GM12878 (cell line): ENCODE measurements around the gene NR4A2. TPM values are rescaled to one million over a fixed set of nuclear protein-coding genes. Genes with fewer than 3 reads are reported as not detected.

Source experiments
- ATAC-seq: fragments of 200-7000 bp; cut with Tn5 transposase; 3 replicates; pipeline ENCODE4 v1.9.1; 2020; ENCODE audit warnings: mild to moderate bottlenecking, moderate library complexity
- BruUV-seq: library from RNA; stranded (reverse); fragments of 400-500 nt; replicated peaks from 2 replicates; lab custom pipeline; 2021; lab: Mats Ljungman, UMichigan
- CTCF ChIA-PET: fragments of 300-600 bp; sonication (Branson Sonifier 250); formaldehyde crosslinking; extraction: SDS; loops from one replicate; lab custom pipeline; 2021; ENCODE audit warnings: inconsistent platforms; lab: Yijun Ruan, JAX
- POLR2A ChIA-PET: fragments of 350-600 bp; formaldehyde crosslinking; extraction: SDS; loops from one replicate; lab custom pipeline; 2021; ENCODE audit warnings: inconsistent platforms; lab: Charles Lee
- RAD21 ChIA-PET: fragments of 300-600 bp; sonication (Branson Sonifier 250); formaldehyde crosslinking; loops from one replicate; lab custom pipeline; 2023; ENCODE audit warnings: antibody characterized with exemption; ENCODE audit not compliant: unreplicated experiment; lab: Charles Lee
- SMC1A ChIA-PET: fragments of 300-600 bp; sonication (Branson Sonifier 250); formaldehyde crosslinking; loops from one replicate; lab custom pipeline; 2023; ENCODE audit not compliant: unreplicated experiment, uncharacterized antibody; lab: Charles Lee
- DNase-seq: peaks from one replicate; pipeline ENCODE4 v3.0.0-alpha.2; 2011; ENCODE audit warnings: low read depth, low spot score
- FAIRE-seq: peaks from 3 replicates; lab custom pipeline; 2011; peaks lifted over from hg19 to GRCh38; lab: Jason Lieb, UNC
- H2AFZ ChIP-seq: 2 replicates; pipeline ENCODE4 v1.6.0; 2011; ENCODE audit warnings: low read depth, low read length, control low read depth; ENCODE audit not compliant: control insufficient read depth
- H3K27ac ChIP-seq: 2 replicates; pipeline ENCODE4 v1.5.1; 2011; ENCODE audit warnings: control low read depth; ENCODE audit not compliant: control insufficient read depth, insufficient read depth
- H3K27me3 ChIP-seq, 2 experiments: replicated peaks in 1 of 2; 2 replicates each; pipeline versions ENCODE4 v1.6.0 to v1.6.1; 2011; ENCODE audit warnings: low read length in 1 of 2; ENCODE audit not compliant: control insufficient read depth in 2 of 2, insufficient read depth in 2 of 2
- H3K36me3 ChIP-seq, 2 experiments: 2 replicates each; pipeline ENCODE4 v1.5.1; 2011; ENCODE audit warnings: low read length in 1 of 2; ENCODE audit not compliant: control insufficient read depth in 2 of 2, insufficient read depth in 2 of 2
- H3K4me1 ChIP-seq: 2 replicates; pipeline ENCODE4 v1.6.1; 2011; ENCODE audit warnings: mild to moderate bottlenecking, low read length, moderate library complexity, mixed read lengths; ENCODE audit not compliant: control insufficient read depth, insufficient read depth
- H3K4me2 ChIP-seq: 2 replicates; pipeline ENCODE4 v1.6.0; 2011; ENCODE audit warnings: control low read depth; ENCODE audit not compliant: control insufficient read depth, insufficient read depth
- H3K4me3 ChIP-seq: fragments of 200-600 bp; sonication (generic); 2 replicates; pipeline ENCODE4 v1.5.1; 2016
- H3K79me2 ChIP-seq: 2 replicates; pipeline ENCODE4 v1.6.0; 2011; ENCODE audit warnings: low read length; ENCODE audit not compliant: control insufficient read depth, insufficient read depth
- H3K9ac ChIP-seq: 2 replicates; pipeline ENCODE4 v1.8.0; 2011; ENCODE audit warnings: low read length, control low read depth, mixed read lengths; ENCODE audit not compliant: control insufficient read depth, insufficient read depth
- H3K9me3 ChIP-seq: replicated peaks from 3 replicates; pipeline ENCODE4 v1.5.1; 2011; ENCODE audit warnings: mild to moderate bottlenecking, low read length; ENCODE audit not compliant: control insufficient read depth, insufficient read depth
- H4K20me1 ChIP-seq: 2 replicates; pipeline ENCODE4 v1.6.0; 2011; ENCODE audit not compliant: control insufficient read depth, insufficient read depth
- BACH1 ChIP-seq: fragments of 450-650 bp; IDR thresholded peaks from 2 replicates; pipeline ENCODE4 v1.6.1; 2017; ENCODE audit warnings: mild to moderate bottlenecking, borderline replicate concordance
- CHD4 ChIP-seq: fragments of 200-600 bp; sonication (generic); IDR thresholded peaks from 2 replicates; pipeline ENCODE4 v1.6.1; 2016; ENCODE audit warnings: mild to moderate bottlenecking
- IKZF1 ChIP-seq: fragments of 450-650 bp; conservative IDR thresholded peaks from 2 replicates; pipeline ENCODE4 v1.6.1; 2017; ENCODE audit warnings: antibody characterized with exemption, mild to moderate bottlenecking
- JUNB ChIP-seq: IDR thresholded peaks from 2 replicates; pipeline ENCODE4 v1.6.1; 2016; ENCODE audit warnings: antibody characterized with exemption, mild to moderate bottlenecking
- PAX8 ChIP-seq: fragments of 450-650 bp; IDR thresholded peaks from 2 replicates; pipeline ENCODE4 v1.6.1; 2017; ENCODE audit warnings: mild to moderate bottlenecking, moderate library complexity
- POLR2AphosphoS5 ChIP-seq: IDR thresholded peaks from 2 replicates; pipeline ENCODE4 v1.6.1; 2011; ENCODE audit warnings: mild to moderate bottlenecking, low read length, inconsistent platforms
- SUZ12 ChIP-seq: fragments of 200-600 bp; sonication (generic); IDR thresholded peaks from one replicate; pipeline ENCODE4 v1.6.1; 2018; ENCODE audit warnings: antibody characterized with exemption, mild to moderate bottlenecking; ENCODE audit not compliant: unreplicated experiment
- TCF3 ChIP-seq: IDR thresholded peaks from 2 replicates; pipeline ENCODE4 v1.6.1; 2012; ENCODE audit warnings: low read depth, mild to moderate bottlenecking, low read length, borderline replicate concordance; ENCODE audit not compliant: insufficient read depth
- YY1 ChIP-seq: IDR thresholded peaks from 2 replicates; pipeline ENCODE4 v1.6.1; 2011; ENCODE audit warnings: low read depth, mild to moderate bottlenecking, low read length
- ZBTB33 ChIP-seq: fragments of 450-650 bp; IDR thresholded peaks from 2 replicates; pipeline ENCODE4 v1.6.1; 2017; ENCODE audit warnings: mild to moderate bottlenecking
- WGBS: methylation state at CpG from one replicate; pipeline ENCODE4 v1.1.6; 2016; ENCODE audit warnings: low lambda C conversion rate; ENCODE audit not compliant: insufficient replicate concordance, insufficient coverage; ENCODE audit errors: missing lambda C conversion rate; 5-methylcytosine and 5-hydroxymethylcytosine counted together
- in situ Hi-C: fragments of 300-500 bp; cut with MboI; formaldehyde crosslinking; loops from 9 replicates; pipeline ENCODE4 v1.14.3; 2018; ENCODE audit warnings: mixed read lengths
- intact Hi-C: fragments of 100-400 bp; cut with micrococcal nuclease; formaldehyde crosslinking; loops from one replicate; pipeline ENCODE4 v1.14.2; 2022; ENCODE audit not compliant: unreplicated experiment
- polyA plus RNA-seq, 11 experiments: library from polyadenylated mRNA; depleted of rRNA in 4 of 11; unstranded in 6 of 11; stranded (reverse) in 5 of 11; fragments of >200 nt; fragmentation: Nextera tagmentation in 4 of 11; fragmentation: Illumina TruSeq in 1 of 11; extraction: Ambion mirVana in 4 of 11; extraction: Trizol in 1 of 11; gene quantifications; 1 replicate in 1 of 11; 2 replicates in 10 of 11; pipeline versions ENCODE4 v1.2.1 to v1.2.3, GENCODE V29; 2011 to 2016; ENCODE audit warnings: inconsistent platforms in 2 of 11, missing spikeins in 2 of 11, low read depth in 1 of 11
- total RNA-seq, 4 experiments: library from RNA; depleted of rRNA in 3 of 4; stranded (reverse); fragments of >200 nt in 3 of 4; fragmentation: Illumina TruSeq in 1 of 4; extraction: Trizol in 1 of 4; gene quantifications; 2 replicates each; pipeline versions ENCODE4 v1.2.1 to v1.2.3, GENCODE V29; 2013 to 2021

Gene NR4A2
- total and polyA plus RNA-seq, 10 of the 15 experiments (the other 5 are each of a cell fraction or from before 2014, with no cell fraction given), result 0.15 to 3.4 (median 0.58) TPM

GRCh38 chr2:156320486-156321098 lies 11.9 kb downstream of the NR4A2 start:
- in situ Hi-C loops, result no loop called here
- Histone ChIP-seq H2AFZ (no peak overlapping the region), H3K27ac (no peak overlapping the region), H4K20me1 (no peaks in the 10 kb centered on the region), H3K27me3 (peaks cover 14 to 35% of the 10 kb centered on the region in 2 experiments), H3K4me1 (peaks cover 3% of the 10 kb centered on the region), H3K9me3 (no peaks in the 10 kb centered on the region; the same call in 2 of the 3 replicates)
- FAIRE-seq, result no peak
- no TSS peak for BruUV-seq
- SMC1A ChIA-PET, result no interaction called here
- POLR2A ChIA-PET, result no interaction called here
- CTCF ChIA-PET, result no interaction called here
- WGBS, result 48% methylated on average over 23 of the region's 31 CpGs
- TF ChIP-seq CHD4 (no peak), BACH1 (no peak), YY1 (no peak), SUZ12 (no peak), PAX8 (no peak), IKZF1 (no peak), TCF3 (no peak), POLR2AphosphoS5 (no peak), ZBTB33 (no peak), JUNB (no peak)
- TF ChIP-seq, all 136 proteins: peak for 0
- RAD21 ChIA-PET, result no interaction called here
- no peak overlapping the region for H3K4me3 ChIP-seq
- DNase-seq (no peak), ATAC-seq (no peak)
- H3K79me2 ChIP-seq, result no peaks in the 10 kb centered on the region
- no peak overlapping the region for H3K4me2 ChIP-seq
- no peaks in the 10 kb centered on the region for H3K36me3 ChIP-seq
- H3K9ac ChIP-seq, result no peak overlapping the region
- intact Hi-C loops, result no loop called here
